HFFc6 (cell line): ENCODE data around the gene DPYSL5. TPM values are rescaled to one million over a fixed set of nuclear protein-coding genes. Genes with fewer than 3 reads are reported as not detected.

Source experiments
- DNase-seq: peaks from one replicate; pipeline ENCODE4 v3.0.0-alpha.2; 2018
- H3K27ac Mint-ChIP-seq: 2 replicates; pipeline ENCODE4 v1.8.0; 2020; ENCODE audit warnings: mild to moderate bottlenecking, mixed read lengths
- H3K27me3 Mint-ChIP-seq: 2 replicates; pipeline ENCODE4 v1.8.0; 2021; ENCODE audit warnings: mild to moderate bottlenecking, moderate library complexity, mixed read lengths; ENCODE audit not compliant: insufficient read depth
- H3K36me3 Mint-ChIP-seq: 2 replicates; pipeline ENCODE4 v1.8.0; 2021; ENCODE audit warnings: low read depth, mixed read lengths
- H3K4me1 Mint-ChIP-seq: 2 replicates; pipeline ENCODE4 v1.8.0; 2020; ENCODE audit warnings: low read depth, mixed read lengths
- H3K4me3 Mint-ChIP-seq: 2 replicates; pipeline ENCODE4 v1.8.0; 2020; ENCODE audit warnings: mild to moderate bottlenecking, moderate library complexity, mixed read lengths
- H3K9me3 Mint-ChIP-seq: 2 replicates; pipeline ENCODE4 v1.8.0; 2020; ENCODE audit warnings: mild to moderate bottlenecking, mixed read lengths
- total RNA-seq, 6 experiments: library from RNA; stranded (reverse); fragmentation: NEBNext Ultra II Directional; extraction: Animal tissue kit (Norgen Biotek cat#: 25700); gene quantifications; 2 replicates in 1 of 6; 3 replicates in 5 of 6; pipeline ENCODE4 v1.2.3, GENCODE V29; 2021
- TF ChIP-seq, protein P1 (sequence below): fragments of 200-600 bp; sonication (generic); IDR thresholded peaks from 2 replicates; pipeline ENCODE4 v1.5.0; 2021; ENCODE audit warnings: antibody characterized with exemption, mild to moderate bottlenecking

The DPYSL5 gene
- total RNA-seq, 6 experiments from 2014 or later, result not detected

DNA sequence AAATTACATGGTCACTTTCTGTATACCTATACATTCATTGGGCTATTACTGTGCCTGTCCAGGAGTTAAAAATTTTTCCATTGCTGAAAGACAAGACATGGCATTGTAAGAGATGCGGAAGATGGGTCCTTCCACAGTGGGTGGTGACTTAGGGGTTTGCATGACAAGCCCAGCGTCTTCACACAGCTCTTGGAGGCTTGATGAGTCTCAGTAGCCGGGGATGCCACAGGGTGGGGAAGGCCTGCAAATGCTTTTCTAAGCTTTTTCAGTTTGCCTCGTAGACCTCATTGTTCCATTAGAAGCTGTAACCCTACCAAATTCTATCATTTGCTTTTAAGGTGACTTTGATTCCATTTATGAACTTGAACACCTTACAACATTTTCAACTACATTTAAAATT lies 104.4 kb downstream of the DPYSL5 start:
- Mint-ChIP-seq H3K27me3 (peaks cover 54% of the 10 kb centered on the region), H3K4me1 (no peaks in the 10 kb centered on the region), H3K9me3 (no peaks in the 10 kb centered on the region), H3K36me3 (no peaks in the 10 kb centered on the region), H3K4me3 (no peak overlapping the region), H3K27ac (no peak overlapping the region)
- TF ChIP-seq, protein P1, sequence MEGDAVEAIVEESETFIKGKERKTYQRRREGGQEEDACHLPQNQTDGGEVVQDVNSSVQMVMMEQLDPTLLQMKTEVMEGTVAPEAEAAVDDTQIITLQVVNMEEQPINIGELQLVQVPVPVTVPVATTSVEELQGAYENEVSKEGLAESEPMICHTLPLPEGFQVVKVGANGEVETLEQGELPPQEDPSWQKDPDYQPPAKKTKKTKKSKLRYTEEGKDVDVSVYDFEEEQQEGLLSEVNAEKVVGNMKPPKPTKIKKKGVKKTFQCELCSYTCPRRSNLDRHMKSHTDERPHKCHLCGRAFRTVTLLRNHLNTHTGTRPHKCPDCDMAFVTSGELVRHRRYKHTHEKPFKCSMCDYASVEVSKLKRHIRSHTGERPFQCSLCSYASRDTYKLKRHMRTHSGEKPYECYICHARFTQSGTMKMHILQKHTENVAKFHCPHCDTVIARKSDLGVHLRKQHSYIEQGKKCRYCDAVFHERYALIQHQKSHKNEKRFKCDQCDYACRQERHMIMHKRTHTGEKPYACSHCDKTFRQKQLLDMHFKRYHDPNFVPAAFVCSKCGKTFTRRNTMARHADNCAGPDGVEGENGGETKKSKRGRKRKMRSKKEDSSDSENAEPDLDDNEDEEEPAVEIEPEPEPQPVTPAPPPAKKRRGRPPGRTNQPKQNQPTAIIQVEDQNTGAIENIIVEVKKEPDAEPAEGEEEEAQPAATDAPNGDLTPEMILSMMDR, result no peak
- no peak for DNase-seq

DNA sequence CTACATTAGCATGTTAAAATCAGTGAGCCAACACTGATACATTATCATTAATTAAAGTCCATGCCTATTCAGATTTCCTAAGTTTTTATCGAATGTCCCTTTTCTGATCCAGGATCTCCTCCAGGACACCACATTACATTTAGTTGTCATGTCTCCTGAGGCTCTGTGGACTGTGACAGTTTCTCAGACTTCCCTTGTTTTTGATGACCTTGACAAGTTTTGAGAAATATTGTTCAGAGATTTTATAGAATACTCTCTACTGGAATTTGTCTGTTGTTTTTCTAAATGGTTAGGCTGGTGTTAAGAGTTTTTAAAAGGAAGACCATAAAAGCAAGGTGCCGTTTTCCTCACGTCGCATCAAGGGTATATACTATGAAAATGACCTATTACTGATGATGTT lies 106.2 kb downstream of the DPYSL5 start:
- H3K27ac Mint-ChIP-seq, result no peak overlapping the region
- H3K27me3 Mint-ChIP-seq, result peaks cover 61% of the 10 kb centered on the region
- no peaks in the 10 kb centered on the region for H3K4me1 Mint-ChIP-seq
- TF ChIP-seq, protein P1, result no peak
- no peaks in the 10 kb centered on the region for H3K9me3 Mint-ChIP-seq
- no peak for DNase-seq
- H3K4me3 Mint-ChIP-seq, result no peak overlapping the region
- H3K36me3 Mint-ChIP-seq, result no peaks in the 10 kb centered on the region

DNA sequence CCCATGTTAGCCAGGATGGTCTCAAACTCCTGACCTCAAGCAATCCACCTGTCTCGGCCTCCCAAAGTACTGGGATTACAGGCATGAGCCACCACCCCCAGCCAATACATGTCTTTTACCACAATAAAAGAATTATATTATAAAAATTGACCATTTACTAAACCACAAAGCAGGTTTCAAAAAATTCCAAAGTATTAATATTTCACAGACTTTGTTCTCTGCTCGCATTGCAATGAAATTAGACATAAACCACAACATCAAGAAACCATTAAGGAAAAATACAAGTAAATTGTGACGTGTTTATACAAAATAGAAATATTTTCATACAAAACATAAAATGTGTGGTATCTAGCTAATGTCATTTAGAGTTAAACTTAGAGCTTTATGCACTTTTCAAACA lies 109.1 kb downstream of the DPYSL5 start:
- H3K4me1 Mint-ChIP-seq, result no peaks in the 10 kb centered on the region

DNA sequence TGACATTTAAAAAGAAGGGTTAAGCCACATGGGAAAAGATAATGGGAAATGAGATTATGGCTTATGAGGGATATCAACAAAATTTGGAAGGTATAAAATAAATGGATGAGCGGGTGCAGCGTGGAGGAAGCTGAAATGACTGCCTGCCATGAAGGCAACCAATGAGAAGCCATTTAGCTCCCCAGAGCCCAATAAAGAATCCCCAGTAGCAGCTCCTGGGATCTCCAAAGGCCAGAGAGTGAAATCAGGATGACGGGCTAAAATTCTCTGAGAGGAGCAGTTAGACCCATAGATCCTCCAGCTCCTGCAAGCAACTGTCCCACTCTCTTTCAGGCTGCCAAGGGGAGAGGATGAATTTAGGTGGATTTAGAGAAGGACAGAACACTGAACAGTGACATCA lies 109.6 kb downstream of the DPYSL5 start:
- Mint-ChIP-seq H3K4me1 (no peaks in the 10 kb centered on the region), H3K9me3 (no peaks in the 10 kb centered on the region), H3K27ac (no peak overlapping the region), H3K4me3 (no peak overlapping the region), H3K27me3 (peaks cover 64% of the 10 kb centered on the region), H3K36me3 (no peaks in the 10 kb centered on the region)
- no peak for DNase-seq
- TF ChIP-seq, protein P1, result no peak

More for the DNA sequence above, 109.1 kb downstream of the DPYSL5 start:
- Mint-ChIP-seq H3K4me3 (no peak overlapping the region), H3K36me3 (no peaks in the 10 kb centered on the region), H3K27ac (no peak overlapping the region), H3K9me3 (no peaks in the 10 kb centered on the region), H3K27me3 (peaks cover 67% of the 10 kb centered on the region)
- TF ChIP-seq, protein P1, result no peak
- DNase-seq, result no peak

DNA sequence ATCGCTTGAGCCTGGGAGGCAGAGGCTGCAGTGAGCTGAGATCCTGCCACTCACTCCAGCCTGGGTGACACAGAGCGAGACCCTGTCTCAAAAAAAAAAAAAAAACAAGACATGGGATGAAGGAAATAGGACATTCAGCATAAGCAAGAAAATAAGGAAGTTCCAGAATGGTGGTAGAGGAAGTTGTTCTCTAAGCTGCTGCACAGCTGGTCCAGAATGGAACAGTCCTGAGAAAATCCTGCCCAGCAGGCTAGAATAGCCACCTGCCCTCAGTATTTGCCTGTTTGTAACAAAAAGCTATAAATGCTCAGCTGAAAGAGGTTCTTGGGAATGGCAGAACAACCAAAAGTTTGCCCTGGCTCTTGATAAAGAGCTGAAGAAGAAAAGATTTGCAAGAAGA lies 111.4 kb downstream of the DPYSL5 start:
- DNase-seq, result no peak
- Mint-ChIP-seq H3K4me1 (no peaks in the 10 kb centered on the region), H3K27ac (no peak overlapping the region), H3K27me3 (peaks cover 61% of the 10 kb centered on the region), H3K9me3 (no peaks in the 10 kb centered on the region), H3K36me3 (no peaks in the 10 kb centered on the region), H3K4me3 (no peak overlapping the region)
- TF ChIP-seq, protein P1, result no peak
